LNCaP clone FGC (cell line): ENCODE data around the gene NRSN2.

Experiments used
- DNase-seq: peaks from one replicate; pipeline ENCODE4 v3.0.0-alpha.2; 2011; ENCODE audit warnings: low read depth
- H3K4me3 ChIP-seq: 2 replicates; pipeline ENCODE4 v1.5.1; 2011; ENCODE audit warnings: mild to moderate bottlenecking, low read depth, low read length, control low read depth
- CTCF ChIP-seq: IDR thresholded peaks from 2 replicates; pipeline ENCODE4 v1.5.1; 2012; ENCODE audit warnings: mild to moderate bottlenecking; ENCODE audit not compliant: control insufficient read depth, insufficient read depth; ENCODE audit errors: extremely low read depth

The NRSN2 gene

GRCh38 chr20:402496-402885 lies 55.6 kb downstream of the NRSN2 start:
- DNase-seq: no peak
- H3K4me3 ChIP-seq: no peak overlapping the region
- no peak for TF ChIP-seq CTCF

DNA sequence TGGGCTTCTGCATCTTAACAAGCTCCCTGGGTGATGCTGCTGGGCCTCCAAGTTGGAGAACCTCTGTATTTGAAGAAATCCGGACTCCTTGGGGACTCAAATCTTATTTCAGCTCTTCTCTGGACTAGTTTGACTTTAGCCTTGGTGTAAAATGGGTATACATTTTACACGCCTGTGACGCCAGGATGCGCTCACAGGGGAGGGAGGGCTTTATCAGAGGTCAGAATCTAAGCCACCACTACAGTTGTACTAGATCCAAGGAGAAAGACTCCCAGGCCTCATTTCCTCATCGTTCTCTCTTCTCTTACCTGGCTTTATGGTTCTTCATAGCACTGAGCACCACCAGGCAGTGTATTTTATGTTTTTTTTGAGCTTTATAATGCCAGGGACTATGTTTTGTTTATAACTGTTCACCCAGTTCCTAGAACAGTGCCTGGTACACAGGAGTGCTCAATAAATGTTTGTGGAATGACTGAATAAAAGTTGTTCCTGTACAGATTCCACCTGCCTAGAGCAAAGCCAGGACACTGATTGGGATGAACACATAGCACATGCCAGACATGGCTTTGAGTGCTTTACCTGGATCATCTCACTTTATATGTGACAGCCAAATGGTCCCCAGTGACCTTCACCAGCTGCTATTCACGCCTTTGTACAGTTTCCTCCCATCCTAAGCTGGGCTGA lies 56.1 kb downstream of the NRSN2 start:
- no peak overlapping the region for H3K4me3 ChIP-seq
- no peak for TF ChIP-seq CTCF
- no peak for DNase-seq

- DNase-seq: no peak
- no peak overlapping the region for H3K4me3 ChIP-seq
- TF ChIP-seq CTCF: no peak
Observed at GRCh38 chr20:403582-403957, 56.7 kb downstream of the NRSN2 start.

DNA sequence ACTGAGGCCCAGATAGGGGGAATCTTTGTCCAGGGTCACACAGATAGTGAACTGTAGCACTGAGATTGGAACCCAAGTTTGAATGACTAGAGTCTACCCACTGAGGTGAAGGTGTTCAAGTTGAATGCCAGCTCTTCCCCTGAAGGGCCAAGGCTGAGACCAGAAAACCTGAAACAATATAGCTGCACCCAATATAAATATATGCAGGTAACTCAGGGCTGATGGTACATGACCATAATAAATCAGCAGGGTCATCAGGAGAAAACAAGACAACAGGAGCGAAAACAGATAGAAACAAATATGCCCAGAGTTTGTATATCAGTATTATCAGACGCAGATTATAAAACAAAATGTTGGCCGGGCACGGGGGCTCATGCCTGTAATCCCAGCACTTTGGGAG lies 57.2 kb downstream of the NRSN2 start:
- no peak for TF ChIP-seq CTCF

More for the DNA sequence above, 57.2 kb downstream of the NRSN2 start:
- no peak for DNase-seq
- no peak overlapping the region for H3K4me3 ChIP-seq
